HG02642 (cell line): ENCODE results near the gene CENPN.

Experiments
- ATAC-seq: cut with Tn5 transposase; IDR thresholded peaks from one replicate; pipeline ENCODE4 v1.9.1; 2021; ENCODE audit warnings: mild to moderate bottlenecking; ENCODE audit not compliant: unreplicated experiment, poor library complexity

Gene CENPN

GRCh38 chr16:81073560-81074330 is 66.7 kb downstream of the CENPN start:
- ATAC-seq: no peak

GRCh38 chr16:81076566-81077075 is 69.6 kb downstream of the CENPN start:
- ATAC-seq: peak; percentile 85

- peak; percentile 97 for ATAC-seq
These were observed 70.3 kb downstream of the CENPN start, which contains the start of gene C16orf46 for GRCh38 chr16:81077076-81077940. C16orf46 (minus strand) TSS chr16:81077238; CDS start chr16:81063955, 13,283 bp downstream.

GRCh38 chr16:81080233-81080632 is 73.2 kb downstream of the CENPN start:
- no peak for ATAC-seq

GRCh38 chr16:81081014-81081413 is 74.0 kb downstream of the CENPN start:
- ATAC-seq: no peak
